Keratinocyte (primary cell): ENCODE results near the gene IDH3B. TPM values are rescaled to one million over a fixed set of nuclear protein-coding genes. Genes with fewer than 3 reads are reported as not detected.

Experiments
- DNase-seq: peaks from one replicate; pipeline ENCODE4 v3.0.0-alpha.2; 2011; ENCODE audit warnings: low read depth, missing footprints, low spot score
- FAIRE-seq: peaks from 2 replicates; lab custom pipeline; 2011; peaks lifted over from hg19 to GRCh38; lab: Jason Lieb, UNC
- H2AFZ ChIP-seq: 2 replicates; pipeline ENCODE4 v1.6.0; 2012; ENCODE audit warnings: low read length, control low read depth, inconsistent platforms; ENCODE audit not compliant: control insufficient read depth
- H3K27ac ChIP-seq: 2 replicates; pipeline ENCODE4 v1.5.1; 2011; ENCODE audit warnings: low read length; ENCODE audit not compliant: control insufficient read depth, insufficient read depth
- H3K27me3 ChIP-seq: 3 replicates; pipeline ENCODE4 v1.6.0; 2011; ENCODE audit warnings: low read length; ENCODE audit not compliant: control insufficient read depth, insufficient read depth; ENCODE audit errors: extremely low read depth
- H3K36me3 ChIP-seq, 2 experiments: 2 replicates in 1 of 2; 3 replicates in 1 of 2; pipeline ENCODE4 v1.5.1; 2011; ENCODE audit warnings: low read length in 2 of 2, mild to moderate bottlenecking in 1 of 2; ENCODE audit not compliant: control insufficient read depth in 2 of 2, insufficient read depth in 2 of 2; ENCODE audit errors: extremely low read depth in 1 of 2
- H3K4me1 ChIP-seq: 3 replicates; pipeline ENCODE4 v1.5.1; 2011; ENCODE audit warnings: low read length; ENCODE audit not compliant: control insufficient read depth, insufficient read depth; ENCODE audit errors: extremely low read depth
- H3K4me2 ChIP-seq: 3 replicates; pipeline ENCODE4 v1.6.0; 2011; ENCODE audit warnings: low read depth, low read length; ENCODE audit not compliant: control insufficient read depth, insufficient read depth; ENCODE audit errors: extremely low read depth
- H3K4me3 ChIP-seq, 3 experiments: fragments of 200-600 bp in 1 of 3; sonication (generic) in 1 of 3; 2 replicates in 2 of 3; 3 replicates in 1 of 3; pipeline ENCODE4 v1.5.1; 2011 to 2016; ENCODE audit warnings: low read length in 3 of 3, mild to moderate bottlenecking in 3 of 3, control low read depth in 2 of 3, inconsistent platforms in 1 of 3, low read depth in 1 of 3, mixed read lengths in 1 of 3, mixed run types in 1 of 3, moderate library complexity in 1 of 3; ENCODE audit not compliant: control insufficient read depth in 2 of 3, insufficient read depth in 2 of 3; ENCODE audit errors: extremely low read depth in 1 of 3
- H3K79me2 ChIP-seq: 2 replicates; pipeline ENCODE4 v1.6.0; 2012; ENCODE audit warnings: low read length; ENCODE audit not compliant: control insufficient read depth, insufficient read depth
- H3K9ac ChIP-seq: 3 replicates; pipeline ENCODE4 v1.6.0; 2011; ENCODE audit warnings: low read length; ENCODE audit not compliant: control insufficient read depth, insufficient read depth; ENCODE audit errors: extremely low read depth
- H3K9me1 ChIP-seq: 3 replicates; pipeline ENCODE4 v1.6.0; 2011; ENCODE audit warnings: low read length; ENCODE audit not compliant: control insufficient read depth, insufficient read depth; ENCODE audit errors: extremely low read depth
- H3K9me3 ChIP-seq: 2 replicates; pipeline ENCODE4 v1.5.1; 2012; ENCODE audit warnings: low read depth, low read length; ENCODE audit not compliant: control insufficient read depth
- H4K20me1 ChIP-seq: 3 replicates; pipeline ENCODE4 v1.6.0; 2011; ENCODE audit warnings: low read length; ENCODE audit not compliant: control insufficient read depth, insufficient read depth; ENCODE audit errors: extremely low read depth
- CTCF ChIP-seq, 3 experiments: IDR thresholded peaks in 1 of 3; conservative IDR thresholded peaks in 1 of 3; optimal IDR thresholded peaks in 1 of 3; 2 replicates in 2 of 3; 3 replicates in 1 of 3; pipeline versions ENCODE3 to v1.5.1; 2011; ENCODE audit warnings: low read length in 3 of 3, mild to moderate bottlenecking in 3 of 3, moderate library complexity in 2 of 3, control low read depth in 1 of 3, inconsistent platforms in 1 of 3; ENCODE audit not compliant: insufficient read depth in 2 of 3; ENCODE audit errors: extremely low read depth in 1 of 3
- EZH2 ChIP-seq: IDR thresholded peaks from one replicate; pipeline ENCODE4 v1.6.1; 2012; ENCODE audit warnings: inconsistent platforms, mild to moderate bottlenecking, low read length, moderate library complexity
- dilution Hi-C: fragments of 300-500 bp; cut with MboI; formaldehyde crosslinking; loops from one replicate; pipeline ENCODE4 v1.7.0; 2020; ENCODE audit warnings: low sequenced_read_pairs; ENCODE audit not compliant: extremely low pct_ligation_motif_present
- polyA plus RNA-seq, 5 experiments: library from polyadenylated mRNA; depleted of rRNA in 3 of 5; stranded (reverse) in 3 of 5; stranded (forward) in 1 of 5; unstranded in 1 of 5; fragments of >200 nt; gene quantifications; 1 replicate in 1 of 5; 2 replicates in 3 of 5; 3 replicates in 1 of 5; pipeline versions ENCODE4 v1.2.1 to v1.2.3, GENCODE V29; 2011 to 2012; ENCODE audit warnings: missing spikeins in 2 of 5, low read depth in 1 of 5, low replicate concordance in 1 of 5

IDH3B gene
- polyA plus RNA-seq, 1 donor (not counting 4 experiments of a cell fraction or from before 2014, with no cell fraction given), result 131 TPM

GRCh38 chr20:2626853-2627541 is 37.0 kb downstream of the IDH3B start:
- Histone ChIP-seq H2AFZ (no peak overlapping the region), H3K4me1 (peaks cover 6% of the 10 kb centered on the region), H3K9ac (no peak overlapping the region), H3K4me2 (no peak overlapping the region), H3K36me3 (no peaks in the 10 kb centered on the region), H3K79me2 (no peaks in the 10 kb centered on the region), H3K4me3 (no peak overlapping the region), H3K27me3 (peaks cover 3% of the 10 kb centered on the region), H4K20me1 (no peaks in the 10 kb centered on the region), H3K9me3 (peaks cover 11% of the 10 kb centered on the region), H3K9me1 (no peaks in the 10 kb centered on the region), H3K27ac (peak overlapping the region; percentile 37)
- no peak for TF ChIP-seq EZH2
- no peak for TF ChIP-seq CTCF (optimal IDR thresholded peaks at IDR 0.05 in 1 of 3, IDR thresholded peaks at IDR 0.05 in 1 of 3, conservative IDR thresholded peaks at IDR 0.05 in 1 of 3; ENCODE audit: extremely low read depth in 1 of 3, insufficient read depth in 2 of 3, low read length in 3 of 3)
- DNase-seq (peak; percentile 78), FAIRE-seq (peak; percentile 86)
- dilution Hi-C loops, result no loop called here

GRCh38 chr20:2625062-2625461 is 39.0 kb downstream of the IDH3B start:
- Histone ChIP-seq H3K4me2 (no peak overlapping the region), H3K9ac (no peak overlapping the region), H3K27ac (no peak overlapping the region), H4K20me1 (no peaks in the 10 kb centered on the region), H2AFZ (no peak overlapping the region), H3K79me2 (no peaks in the 10 kb centered on the region), H3K4me1 (peaks cover 6% of the 10 kb centered on the region), H3K4me3 (no peak overlapping the region), H3K9me1 (no peaks in the 10 kb centered on the region), H3K27me3 (peaks cover 3% of the 10 kb centered on the region), H3K9me3 (peaks cover 11% of the 10 kb centered on the region), H3K36me3 (no peaks in the 10 kb centered on the region)
- dilution Hi-C loops, result no loop called here
- no peak for FAIRE-seq
- no peak for DNase-seq
- TF ChIP-seq EZH2, result no peak
- no peak for TF ChIP-seq CTCF (optimal IDR thresholded peaks at IDR 0.05 in 1 of 3, IDR thresholded peaks at IDR 0.05 in 1 of 3, conservative IDR thresholded peaks at IDR 0.05 in 1 of 3; ENCODE audit: extremely low read depth in 1 of 3, insufficient read depth in 2 of 3, low read length in 3 of 3)
